Spleen (tissue), 7 donors: ENCODE measurements around the gene NKG7.

Source experiments
- CTCF ChIP-seq, 11 experiments: fragments of 200-600 bp in 7 of 11; fragments of 450-650 bp in 4 of 11; sonication (generic) in 4 of 11; IDR thresholded peaks in 8 of 11; conservative IDR thresholded peaks in 3 of 11; 1 replicate in 7 of 11; 2 replicates in 4 of 11; pipeline versions ENCODE4 v1.4.0 to v1.8.0; 2016 to 2021; ENCODE audit warnings: antibody characterized with exemption in 11 of 11, inconsistent platforms in 4 of 11, mild to moderate bottlenecking in 1 of 11
- POLR2A ChIP-seq, 3 donors: fragments of 450-650 bp; IDR thresholded peaks; one replicate each; pipeline ENCODE4 v1.5.1; 2017; ENCODE audit warnings: antibody characterized with exemption in 3 of 3, mild to moderate bottlenecking in 1 of 3
- POLR2AphosphoS5 ChIP-seq, 3 donors: sonication (generic); formaldehyde crosslinking; IDR thresholded peaks; one replicate each; pipeline ENCODE4 v1.5.1; 2017; ENCODE audit warnings: antibody characterized with exemption in 3 of 3
- donor health status: DM: no; HTN: no; CAD: no; lungs with moderate emphysema.
- donor health status: DM: no; HTN: no; CAD: no.
- donor health status: DM: no; HTN: no; CAD: no.

GRCh38 chr19:51410950-51411748 is 38.7 kb upstream of the NKG7 start:
- TF ChIP-seq POLR2A (IDR thresholded peaks at IDR 0.05): no peak
- no peak for TF ChIP-seq CTCF (IDR thresholded peaks at IDR 0.05 in 8 of 11, conservative IDR thresholded peaks at IDR 0.05 in 3 of 11)
- no peak for TF ChIP-seq POLR2AphosphoS5 (IDR thresholded peaks at IDR 0.05)
